ENCODE data around the gene DLG1.

The DLG1 gene

GRCh38 chr3:197117114-197117513 is 181.3 kb downstream of the DLG1 start:
- H3K4me3 ChIP-seq (ENCODE audit: low read depth, low read length), result no peak overlapping the region
- TF ChIP-seq CTCF (IDR thresholded peaks at IDR 0.05; ENCODE audit: low read depth, low read length, missing control alignments), result no peak
- DNase-seq (ENCODE audit: low read depth), result no peak

- H3K4me3 ChIP-seq (ENCODE audit: low read depth, low read length), result no peak overlapping the region
- no peak for TF ChIP-seq CTCF (IDR thresholded peaks at IDR 0.05; ENCODE audit: low read depth, low read length, missing control alignments)
- no peak for DNase-seq (ENCODE audit: low read depth)
These were observed 184.4 kb downstream of the DLG1 start for GRCh38 chr3:197114007-197114406.

GRCh38 chr3:197111685-197112084 is 186.7 kb downstream of the DLG1 start:
- no peak for TF ChIP-seq CTCF (IDR thresholded peaks at IDR 0.05; ENCODE audit: low read depth, low read length, missing control alignments)
- no peak overlapping the region for H3K4me3 ChIP-seq (ENCODE audit: low read depth, low read length)
- DNase-seq (ENCODE audit: low read depth), result no peak

- H3K4me3 ChIP-seq (ENCODE audit: low read depth, low read length), result no peak overlapping the region
- TF ChIP-seq CTCF (IDR thresholded peaks at IDR 0.05; ENCODE audit: low read depth, low read length, missing control alignments), result no peak
- DNase-seq (ENCODE audit: low read depth), result no peak
These were observed 192.6 kb downstream of the DLG1 start for GRCh38 chr3:197105786-197106185.

- H3K4me3 ChIP-seq (ENCODE audit: low read depth, low read length), result no peak overlapping the region
- TF ChIP-seq CTCF (IDR thresholded peaks at IDR 0.05; ENCODE audit: low read depth, low read length, missing control alignments), result no peak
- no peak for DNase-seq (ENCODE audit: low read depth)
These were observed 193.7 kb downstream of the DLG1 start for GRCh38 chr3:197104738-197105137.

GRCh38 chr3:197103766-197104165 is 194.6 kb downstream of the DLG1 start:
- no peak for TF ChIP-seq CTCF (IDR thresholded peaks at IDR 0.05; ENCODE audit: low read depth, low read length, missing control alignments)
- no peak for DNase-seq (ENCODE audit: low read depth)
- no peak overlapping the region for H3K4me3 ChIP-seq (ENCODE audit: low read depth, low read length)

GRCh38 chr3:197093871-197094270 is 204.5 kb downstream of the DLG1 start:
- no peak overlapping the region for H3K4me3 ChIP-seq (ENCODE audit: low read depth, low read length)
- no peak for TF ChIP-seq CTCF (IDR thresholded peaks at IDR 0.05; ENCODE audit: low read depth, low read length, missing control alignments)
- no peak for DNase-seq (ENCODE audit: low read depth)

Measured in GM12864 (cell line).